Motor neuron (in vitro differentiated cells): ENCODE results near the gene OTOG. TPM values are rescaled to one million over a fixed set of nuclear protein-coding genes. Genes with fewer than 3 reads are reported as not detected.
"Not testable (repeated sequence)": the region's sequence is repeated elsewhere in the genome, so short reads cannot be mapped to it uniquely, and the experiment has no call there.

Experiments
- ATAC-seq, 8 experiments: fragments of 200-7000 bp; cut with Tn5 transposase; replicated peaks in 6 of 8; 2 replicates each; pipeline ENCODE4 v1.8.0; 2021; ENCODE audit warnings: mild to moderate bottlenecking in 8 of 8, moderate library complexity in 8 of 8
- H3K27ac ChIP-seq, 2 donors: fragments of 250-450 bp; sonication (Bioruptor Pico); 2 replicates each; pipeline ENCODE4 v1.9.0; 2021; ENCODE audit warnings: antibody characterized with exemption in 2 of 2, mild to moderate bottlenecking in 2 of 2, moderate library complexity in 1 of 2
- H3K4me1 ChIP-seq, 2 donors: fragments of 250-450 bp; sonication (Bioruptor Pico); replicated peaks in 1 of 2; 2 replicates each; pipeline ENCODE4 v1.6.1; 2021; ENCODE audit warnings: antibody characterized with exemption in 2 of 2, mild to moderate bottlenecking in 2 of 2, moderate library complexity in 1 of 2
- H3K4me3 ChIP-seq, 5 donors: fragments of 250-450 bp; sonication (Bioruptor Pico); 2 replicates each; pipeline ENCODE4 v1.9.0; 2021; ENCODE audit warnings: antibody characterized with exemption in 5 of 5, mild to moderate bottlenecking in 5 of 5, moderate library complexity in 4 of 5
- WGBS, 10 experiments: fragments of 450-650 bp; shearing (Covaris generic); methylation state at CpG; one replicate each; pipeline ENCODE4 v1.0.0; 2022; 5-methylcytosine and 5-hydroxymethylcytosine counted together
- in situ Hi-C, 9 experiments: fragments of 400-800 bp; cut with MboI; loops; one replicate each; pipeline ENCODE4 v1.15.0; 2021; ENCODE audit warnings: low sequenced_read_pairs in 9 of 9, low pct_unique_long_range_greater_than_20kb in 2 of 9; ENCODE audit not compliant: unreplicated experiment in 9 of 9
- total RNA-seq, 8 experiments: library from RNA; unstranded; fragments of 300-600 nt; gene quantifications; 2 replicates each; pipeline versions ENCODE4 v1.2.3 to v1.2.4, GENCODE V29; 2022

Gene OTOG
- total RNA-seq, 8 experiments from 2014 or later, result 0.09 to 0.49 (median 0.14) TPM; not detected in 2

DNA sequence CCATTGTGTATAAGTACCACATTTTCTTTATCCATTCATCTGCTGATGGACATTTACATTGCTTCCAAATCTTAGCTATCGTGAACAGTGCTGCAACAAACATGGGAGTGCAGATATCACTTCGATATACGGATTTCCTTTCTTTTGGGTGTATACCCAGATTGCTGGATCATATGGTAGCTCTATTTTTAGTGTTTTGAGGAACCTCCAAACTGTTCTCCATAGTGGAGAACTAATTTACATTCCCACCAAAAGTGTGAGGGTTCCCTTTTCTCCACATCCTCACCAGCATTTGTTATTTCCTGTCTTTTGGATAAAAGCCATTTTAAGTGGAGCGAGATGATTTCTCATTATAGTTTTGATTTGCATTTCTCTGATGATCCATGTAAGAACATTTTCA lies 75.7 kb downstream of the OTOG start:
- in situ Hi-C loops, result loop anchor here in 1 of 9 experiments (25.0 kb wide), 1 partner anchor 110 kb away; no protein-coding TSS in a partner anchor
- 29 to 100% (median 83%) methylated on average over 1 to 4 of the region's 4 CpGs for WGBS, 10 experiments
- not testable (repeated sequence) for H3K27ac ChIP-seq, ATAC-seq, H3K4me3 ChIP-seq, H3K4me1 ChIP-seq

DNA sequence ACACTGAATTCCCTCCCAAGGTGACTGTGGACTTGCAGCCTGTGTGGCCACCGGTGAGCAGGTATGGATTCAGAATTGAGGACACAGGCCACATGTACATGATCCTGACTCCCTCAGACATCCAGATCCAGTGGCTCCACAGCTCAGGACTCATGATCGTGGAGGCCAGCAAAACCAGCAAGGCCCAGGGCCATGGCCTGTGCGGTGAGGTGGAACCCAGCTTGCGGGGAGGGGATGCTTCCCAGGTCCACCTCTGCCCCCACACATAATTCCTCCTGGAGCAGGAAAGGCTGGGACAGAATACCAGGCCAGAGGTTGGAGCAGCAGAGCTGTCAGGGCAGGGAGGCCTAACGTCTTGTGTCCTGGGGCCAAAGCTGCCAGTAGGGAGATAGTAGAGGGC lies 82.1 kb downstream of the OTOG start:
- Histone ChIP-seq H3K4me3 (no peak overlapping the region), H3K4me1 (no peaks in the 10 kb centered on the region), H3K27ac (no peak overlapping the region)
- in situ Hi-C loops, result no loop called here
- no peak for ATAC-seq
- WGBS, 10 experiments, result 0 to 80% (median 18%) methylated on average over 1 to 3 of the region's 5 CpGs; no CpG with 5 or more reads in 6 of the 10 experiments

DNA sequence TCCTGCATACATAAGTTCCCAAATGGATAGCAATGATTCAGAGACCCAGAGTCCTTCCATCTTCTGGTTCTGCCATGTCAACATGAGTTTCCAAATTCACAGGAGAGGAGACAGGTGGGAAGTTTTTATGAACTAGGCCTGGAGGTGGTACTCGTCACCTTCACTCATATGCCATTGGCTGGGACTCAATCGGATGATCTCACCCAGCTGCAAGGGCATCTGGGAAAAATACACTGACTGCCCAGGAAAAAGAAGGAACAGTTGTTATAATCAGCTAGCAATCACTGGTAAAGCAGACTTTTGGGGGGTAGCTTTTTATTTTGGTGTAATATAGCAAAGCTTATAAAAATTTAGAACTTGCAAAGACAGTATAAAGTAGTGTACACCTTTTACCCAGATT lies 83.9 kb downstream of the OTOG start:
- 60 to 100% (median 86%) methylated on average over 1 to 2 of the region's 2 CpGs; no CpG with 5 or more reads in 6 of the 10 experiments for WGBS, 10 experiments
- Histone ChIP-seq H3K4me3 (no peak overlapping the region), H3K4me1 (no peaks in the 10 kb centered on the region), H3K27ac (no peak overlapping the region)
- in situ Hi-C loops, result no loop called here
- ATAC-seq, result no peak

DNA sequence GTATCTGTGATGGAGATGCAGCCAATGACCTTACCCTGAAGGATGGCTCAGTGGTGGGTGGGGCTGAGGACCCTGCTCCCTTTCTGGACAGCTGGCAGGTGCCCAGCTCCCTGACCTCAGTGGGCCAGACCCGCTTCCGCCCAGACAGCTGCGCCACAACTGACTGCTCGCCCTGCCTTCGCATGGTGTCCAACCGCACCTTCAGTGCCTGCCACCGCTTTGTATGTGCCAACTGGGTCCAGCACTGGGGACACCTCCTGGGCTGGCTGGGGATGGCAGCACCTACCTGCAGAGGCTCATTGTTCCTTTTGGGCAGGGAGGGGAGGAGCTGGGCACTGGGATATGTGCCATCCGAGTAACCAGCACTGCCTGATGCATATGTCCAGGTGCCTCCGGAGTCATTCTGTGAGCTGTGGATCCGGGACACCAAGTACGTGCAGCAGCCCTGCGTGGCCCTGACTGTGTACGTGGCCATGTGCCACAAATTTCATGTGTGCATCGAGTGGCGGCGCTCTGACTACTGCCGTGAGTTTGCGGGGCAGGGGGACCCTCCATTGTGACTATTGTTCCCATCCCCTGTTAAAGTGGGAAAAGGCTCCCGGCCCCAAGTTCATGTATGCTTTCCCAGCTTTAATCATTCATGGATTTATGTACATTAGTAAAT lies 84.8 kb downstream of the OTOG start:
- no peak for ATAC-seq
- in situ Hi-C loops, result no loop called here
- Histone ChIP-seq H3K4me1 (no peaks in the 10 kb centered on the region), H3K27ac (no peak overlapping the region), H3K4me3 (no peak overlapping the region)
- WGBS, 10 experiments, result 0 to 97% (median 88%) methylated on average over 3 to 15 of the region's 19 CpGs; no CpG with 5 or more reads in 3 of the 10 experiments

DNA sequence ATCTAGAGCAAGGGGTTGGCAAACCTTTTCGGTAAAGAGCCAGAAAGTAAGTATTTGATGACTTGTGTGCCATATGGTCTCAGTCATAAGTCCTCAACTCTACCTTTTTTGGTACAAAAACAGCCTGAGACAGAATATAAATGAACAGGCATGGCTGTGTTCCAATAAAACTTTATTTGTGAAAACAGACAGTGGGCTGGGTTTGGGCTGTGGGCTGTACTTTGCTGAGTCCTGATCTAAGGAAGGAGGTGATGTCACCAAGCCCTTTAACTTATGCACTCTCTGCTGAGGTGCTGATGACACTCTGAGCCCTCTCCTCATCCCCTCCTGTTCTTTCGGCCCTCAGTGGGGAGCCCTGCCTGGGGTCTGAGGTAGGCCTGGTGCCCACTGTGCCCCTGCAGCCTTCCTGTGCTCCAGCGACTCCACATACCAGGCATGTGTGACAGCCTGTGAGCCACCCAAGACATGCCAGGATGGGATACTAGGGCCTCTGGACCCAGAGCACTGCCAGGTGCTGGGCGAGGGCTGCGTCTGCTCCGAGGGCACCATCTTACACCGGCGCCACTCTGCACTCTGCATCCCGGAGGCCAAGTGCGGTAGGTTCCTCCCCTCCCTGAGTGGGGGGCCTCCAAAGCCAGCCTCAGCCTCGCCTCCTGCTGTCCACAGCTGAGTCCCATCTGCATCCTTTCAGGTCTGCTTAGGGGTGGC lies 86.4 kb downstream of the OTOG start:
- Histone ChIP-seq H3K27ac (no peak overlapping the region), H3K4me3 (no peak overlapping the region), H3K4me1 (no peaks in the 10 kb centered on the region)
- ATAC-seq, result no peak
- in situ Hi-C loops, result no loop called here
- WGBS, 10 experiments, result 31 to 100% (median 80%) methylated on average over 1 to 6 of the region's 11 CpGs; no CpG with 5 or more reads in 4 of the 10 experiments

DNA sequence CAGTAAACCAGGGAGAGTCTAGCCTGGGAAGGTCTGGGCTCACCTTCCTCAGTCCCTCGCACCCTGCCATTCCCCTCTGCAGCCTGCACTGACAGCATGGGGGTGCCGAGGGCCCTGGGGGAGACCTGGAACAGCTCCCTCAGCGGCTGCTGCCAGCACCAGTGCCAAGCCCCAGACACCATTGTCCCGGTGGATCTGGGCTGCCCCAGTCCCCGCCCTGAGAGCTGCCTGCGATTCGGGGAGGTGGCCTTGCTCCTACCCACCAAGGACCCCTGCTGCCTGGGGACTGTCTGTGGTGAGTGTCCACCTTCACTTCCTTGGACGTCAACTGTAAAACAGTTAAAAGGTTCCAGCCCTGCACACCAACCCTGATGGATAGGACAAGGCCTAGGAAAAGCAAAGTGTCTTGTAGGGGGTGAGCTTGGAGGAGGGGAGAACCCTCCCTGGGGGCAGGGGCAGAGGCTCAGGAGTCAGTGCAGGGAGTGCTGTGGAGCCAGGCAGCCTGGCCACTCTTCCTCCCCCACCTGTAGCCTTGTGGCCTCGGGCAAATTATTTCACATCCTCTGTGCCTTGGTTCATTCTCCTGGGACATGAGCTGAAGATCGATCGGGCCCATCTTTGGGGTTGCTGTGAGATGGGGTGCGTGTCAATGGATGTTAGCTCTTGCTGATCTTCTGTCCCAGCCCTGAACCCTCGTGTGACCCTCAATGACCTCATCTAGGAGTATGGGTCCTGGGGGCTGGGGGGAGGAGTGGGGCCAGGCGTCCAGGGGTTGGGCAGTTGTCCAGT lies 87.1 kb downstream of the OTOG start:
- H3K27ac ChIP-seq, result no peak overlapping the region
- in situ Hi-C loops, result no loop called here
- no peak for ATAC-seq
- no peak overlapping the region for H3K4me3 ChIP-seq
- 0% methylated on average over 1 of the region's 14 CpGs; no CpG with 5 or more reads in 9 of the 10 experiments for WGBS, 10 experiments
- no peaks in the 10 kb centered on the region for H3K4me1 ChIP-seq

DNA sequence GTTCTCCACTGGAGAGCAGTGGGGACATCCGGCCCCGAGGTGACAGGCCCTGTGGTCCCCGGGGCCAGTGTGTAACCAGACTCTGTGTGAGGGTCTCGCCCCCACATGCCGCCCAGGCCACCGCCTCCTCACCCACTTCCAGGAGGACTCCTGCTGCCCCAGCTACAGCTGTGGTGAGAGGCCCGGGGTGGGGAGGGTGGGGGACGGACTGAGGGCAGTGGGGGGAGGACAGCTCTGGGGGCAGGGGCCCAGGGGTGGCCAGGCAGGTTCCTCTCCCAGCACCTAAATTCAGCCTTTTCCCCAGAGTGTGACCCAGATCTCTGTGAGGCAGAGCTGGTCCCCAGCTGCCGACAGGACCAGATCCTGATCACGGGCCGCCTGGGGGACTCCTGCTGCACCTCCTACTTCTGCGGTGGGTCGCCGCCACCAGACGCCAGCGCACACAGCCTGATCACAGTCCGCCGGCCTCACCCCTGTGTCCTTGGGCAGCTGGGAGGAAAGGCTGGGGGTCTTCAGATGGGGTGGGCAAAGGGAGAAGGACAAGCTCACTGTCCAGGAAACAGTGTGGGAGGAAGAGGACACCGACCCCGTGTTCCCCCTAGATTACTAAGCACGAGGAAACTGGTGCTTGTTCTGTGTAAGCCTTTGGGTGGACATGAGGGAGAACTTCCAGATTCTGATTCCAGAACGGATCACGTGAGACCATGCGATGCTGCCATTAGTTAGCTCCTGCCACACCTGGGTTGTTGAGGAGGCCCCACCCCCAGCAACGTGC lies 87.9 kb downstream of the OTOG start:
- Histone ChIP-seq H3K4me3 (no peak overlapping the region), H3K27ac (no peak overlapping the region), H3K4me1 (no peaks in the 10 kb centered on the region)
- in situ Hi-C loops, result no loop called here
- 33 to 60% (median 59%) methylated on average over 1 to 3 of the region's 25 CpGs; no CpG with 5 or more reads in 7 of the 10 experiments for WGBS, 10 experiments
- ATAC-seq, result no peak

DNA sequence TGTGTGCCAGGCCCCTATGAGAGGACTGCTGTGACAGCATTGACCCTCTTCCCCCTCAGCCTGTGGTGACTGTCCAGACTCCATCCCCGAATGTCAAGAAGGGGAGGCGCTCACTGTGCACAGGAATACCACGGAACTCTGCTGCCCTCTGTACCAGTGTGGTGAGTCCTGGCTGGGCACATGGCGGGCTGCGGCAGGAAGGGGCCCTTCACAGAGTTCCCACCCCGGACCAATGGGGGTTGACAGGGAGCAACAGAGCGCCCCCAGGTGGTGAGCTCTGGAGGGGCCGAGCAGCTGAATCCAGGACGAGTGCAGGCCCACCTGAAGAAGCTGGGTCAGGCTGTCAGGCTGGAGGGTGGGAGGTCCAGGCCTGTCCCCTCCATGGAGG lies 88.5 kb downstream of the OTOG start:
- Histone ChIP-seq H3K4me3 (no peak overlapping the region), H3K4me1 (no peaks in the 10 kb centered on the region), H3K27ac (no peak overlapping the region)
- no peak for ATAC-seq
- 22 to 83% (median 54%) methylated on average over 1 to 3 of the region's 9 CpGs; no CpG with 5 or more reads in 6 of the 10 experiments for WGBS, 10 experiments
- in situ Hi-C loops, result no loop called here

DNA sequence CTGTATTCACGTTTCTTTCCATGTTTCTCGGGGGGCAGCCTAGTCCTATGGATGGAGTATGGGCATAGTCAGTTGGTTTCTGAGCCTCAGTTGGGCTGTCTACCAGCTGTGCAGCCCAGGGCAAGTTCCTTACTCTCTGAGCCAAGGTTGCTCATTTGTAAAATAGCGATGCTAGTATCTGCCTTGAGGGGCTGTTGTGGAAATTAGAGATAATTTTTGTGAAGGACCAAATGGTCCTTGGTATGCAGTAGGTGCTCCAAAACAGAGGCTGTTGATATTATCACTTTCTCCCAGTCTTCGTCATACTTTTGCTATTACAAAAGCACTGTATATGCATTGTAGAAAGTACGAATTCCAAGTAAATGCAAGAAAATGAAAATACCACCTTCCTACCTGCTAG lies 89.7 kb downstream of the OTOG start:
- no peak overlapping the region for H3K4me3 ChIP-seq
- 20 to 100% (median 73%) methylated on average over 1 to 4 of the region's 5 CpGs; no CpG with 5 or more reads in 2 of the 10 experiments for WGBS, 10 experiments
- no peaks in the 10 kb centered on the region for H3K4me1 ChIP-seq
- no peak for ATAC-seq
- H3K27ac ChIP-seq, result no peak overlapping the region
- in situ Hi-C loops, result no loop called here

DNA sequence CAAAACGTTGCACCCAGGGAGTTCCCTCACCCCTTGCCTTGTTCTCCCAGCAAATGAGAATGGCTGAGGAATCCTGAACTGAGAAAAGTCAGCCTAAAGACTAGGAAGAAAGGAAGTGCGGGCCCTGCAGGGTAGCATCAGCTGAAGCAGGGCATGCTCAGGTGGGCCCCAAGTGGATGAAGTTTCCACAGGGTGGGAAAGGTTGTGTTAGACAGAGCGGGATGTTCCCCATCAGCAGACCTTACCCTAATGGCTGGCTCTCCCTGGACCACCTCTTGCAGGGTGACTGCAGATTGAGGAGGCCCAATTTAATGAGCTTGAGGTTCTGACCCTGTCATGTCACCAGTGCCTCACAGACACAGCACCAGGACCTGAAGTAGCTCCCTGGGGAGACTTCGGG lies 90.8 kb downstream of the OTOG start:
- in situ Hi-C loops, result no loop called here
- WGBS, 10 experiments, result 0 to 68% (median 20%) methylated on average over 1 to 3 of the region's 4 CpGs; no CpG with 5 or more reads in 5 of the 10 experiments
- Histone ChIP-seq H3K4me1 (no peaks in the 10 kb centered on the region), H3K27ac (no peak overlapping the region), H3K4me3 (no peak overlapping the region)
- no peak for ATAC-seq

DNA sequence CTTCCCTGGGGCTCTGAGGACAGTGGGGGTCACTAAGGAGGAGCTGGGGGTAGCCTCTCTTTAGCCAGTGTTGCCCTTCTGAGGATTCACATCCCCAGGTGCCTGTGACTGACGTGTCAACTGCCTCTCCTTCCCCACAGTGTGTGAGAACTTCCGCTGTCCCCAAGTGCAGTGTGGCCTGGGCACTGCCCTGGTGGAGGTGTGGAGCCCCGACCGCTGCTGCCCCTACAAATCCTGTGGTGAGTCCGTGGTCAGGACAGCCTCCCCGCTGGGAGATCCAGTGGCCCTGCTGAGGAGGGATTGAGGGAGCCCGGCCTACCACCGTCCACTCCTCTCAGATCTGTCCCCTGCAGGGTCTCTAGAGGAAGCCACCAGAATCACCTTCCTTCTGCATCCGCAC lies 91.3 kb downstream of the OTOG start:
- no peak overlapping the region for H3K27ac ChIP-seq
- in situ Hi-C loops, result no loop called here
- ATAC-seq, result no peak
- 70 to 80% (median 72%) methylated on average over 3 to 6 of the region's 9 CpGs; no CpG with 5 or more reads in 7 of the 10 experiments for WGBS, 10 experiments
- H3K4me3 ChIP-seq, result no peak overlapping the region
- no peaks in the 10 kb centered on the region for H3K4me1 ChIP-seq

DNA sequence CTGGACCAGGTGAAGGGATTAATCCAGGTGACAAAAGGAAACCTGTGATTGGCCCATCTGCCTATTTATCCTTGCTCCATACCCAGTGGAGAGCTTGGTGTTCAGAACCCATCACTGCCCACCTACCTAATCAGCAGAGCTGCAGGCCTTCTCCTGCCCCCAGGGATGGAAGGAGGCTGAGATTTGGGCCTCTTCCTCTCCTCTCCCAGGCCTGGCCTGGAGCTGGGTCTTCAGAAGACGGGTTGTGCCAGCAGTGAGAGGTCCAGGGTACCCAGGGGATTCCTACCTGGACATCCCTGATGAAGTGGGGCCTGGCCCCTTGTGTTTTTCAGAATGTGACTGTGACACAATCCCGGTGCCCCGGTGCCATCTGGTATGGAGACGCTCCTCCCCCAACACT lies 92.0 kb downstream of the OTOG start:
- Histone ChIP-seq H3K4me1 (no peaks in the 10 kb centered on the region), H3K4me3 (no peak overlapping the region), H3K27ac (no peak overlapping the region)
- WGBS, 10 experiments, result 0 to 80% methylated on average over 1 to 2 of the region's 4 CpGs; no CpG with 5 or more reads in 8 of the 10 experiments
- in situ Hi-C loops, result no loop called here
- no peak for ATAC-seq
